HepG2 (cell line): ENCODE results near the gene FAM78A. TPM values are rescaled to one million over a fixed set of nuclear protein-coding genes. Genes with fewer than 3 reads are reported as not detected.
"Not testable (repeated sequence)": the region's sequence is repeated elsewhere in the genome, so short reads cannot be mapped to it uniquely, and the experiment has no call there.

ENCODE experiments used
- ATAC-seq: fragments of 200-7000 bp; cut with Tn5 transposase; 3 replicates; pipeline ENCODE4 v1.9.1; 2020; ENCODE audit warnings: mild to moderate bottlenecking, moderate library complexity
- BruUV-seq: library from RNA; stranded (reverse); fragments of 400-500 nt; replicated peaks from 2 replicates; lab custom pipeline; 2021; lab: Mats Ljungman, UMichigan
- CTCF ChIA-PET: fragments of 300-600 bp; formaldehyde crosslinking; extraction: SDS; loops from one replicate; lab custom pipeline; 2021; ENCODE audit warnings: low total read pairs, inconsistent platforms, low intra/inter-chr PET ratio; lab: Yijun Ruan, JAX
- POLR2A ChIA-PET: fragments of 350-600 bp; sonication (Branson Sonifier 250); formaldehyde crosslinking; loops from one replicate; lab custom pipeline; 2020; ENCODE audit warnings: antibody characterized with exemption, inconsistent platforms; lab: Yijun Ruan, JAX
- DNase-seq: peaks from one replicate; pipeline ENCODE4 v3.0.0-alpha.2; 2015; ENCODE audit warnings: low spot score
- FAIRE-seq: peaks from 3 replicates; lab custom pipeline; 2011; peaks lifted over from hg19 to GRCh38; lab: Jason Lieb, UNC
- H2AFZ ChIP-seq: one replicate; pipeline ENCODE4 v1.6.1; 2011; ENCODE audit warnings: low read length, inconsistent platforms
- H3K27ac ChIP-seq: fragments of 300-600 bp; 3 replicates; pipeline ENCODE4 v1.8.0; 2011; ENCODE audit warnings: mixed run types, mild to moderate bottlenecking, mixed read lengths, low read length, inconsistent platforms; ENCODE audit not compliant: insufficient read depth; ENCODE audit errors: extremely low read length
- H3K27me3 ChIP-seq, 2 experiments: fragments of 200-600 bp in 1 of 2; 2 replicates in 1 of 2; 3 replicates in 1 of 2; pipeline versions ENCODE4 v1.6.0 to v1.8.0; 2011; ENCODE audit warnings: low read length in 2 of 2, mild to moderate bottlenecking in 2 of 2, moderate library complexity in 2 of 2, inconsistent platforms in 1 of 2; ENCODE audit not compliant: insufficient read depth in 2 of 2, control insufficient read depth in 1 of 2
- H3K36me3 ChIP-seq, 2 experiments: fragments of 200-600 bp in 1 of 2; replicated peaks in 1 of 2; 2 replicates in 1 of 2; 3 replicates in 1 of 2; pipeline versions ENCODE4 v1.5.1 to v1.8.0; 2011; ENCODE audit warnings: low read length in 2 of 2, inconsistent platforms in 1 of 2; ENCODE audit not compliant: insufficient read depth in 2 of 2, control insufficient read depth in 1 of 2
- H3K4me1 ChIP-seq: 2 replicates; pipeline ENCODE4 v1.5.1; 2012; ENCODE audit warnings: low read length, inconsistent platforms; ENCODE audit not compliant: insufficient read depth
- H3K4me2 ChIP-seq: 2 replicates; pipeline ENCODE4 v1.6.0; 2011; ENCODE audit warnings: low read depth, low read length, inconsistent platforms
- H3K4me3 ChIP-seq, 3 experiments: fragments of 200-600 bp in 1 of 3; sonication (generic), shearing (Covaris generic) in 1 of 3; replicated peaks in 1 of 3; 2 replicates each; pipeline ENCODE4 v1.5.1; 2011 to 2016; ENCODE audit warnings: low read length in 3 of 3, inconsistent platforms in 2 of 3, low read depth in 2 of 3, mild to moderate bottlenecking in 2 of 3, control low read depth in 1 of 3, mixed read lengths in 1 of 3; ENCODE audit not compliant: insufficient read depth in 1 of 3
- H3K79me2 ChIP-seq: one replicate; pipeline ENCODE4 v1.6.1; 2011; ENCODE audit warnings: low read length, inconsistent platforms; ENCODE audit not compliant: insufficient read depth
- H3K9ac ChIP-seq: 2 replicates; pipeline ENCODE4 v1.6.0; 2011; ENCODE audit warnings: mild to moderate bottlenecking, low read depth, low read length, inconsistent platforms; ENCODE audit not compliant: insufficient read depth
- H3K9me3 ChIP-seq: 2 replicates; pipeline ENCODE4 v1.5.1; 2012; ENCODE audit warnings: mild to moderate bottlenecking, low read length
- H4K20me1 ChIP-seq: 2 replicates; pipeline ENCODE4 v1.6.0; 2011; ENCODE audit warnings: inconsistent platforms, mild to moderate bottlenecking, low read length, moderate library complexity; ENCODE audit not compliant: insufficient read depth
- MAFK ChIP-seq, 2 experiments: IDR thresholded peaks in 1 of 2; conservative IDR thresholded peaks in 1 of 2; 2 replicates each; pipeline ENCODE4 v1.6.1; 2011; ENCODE audit warnings: improper control_type of control experiment in 2 of 2, low read length in 2 of 2
- NFIC ChIP-seq: IDR thresholded peaks from 2 replicates; pipeline ENCODE4 v1.6.1; 2012; ENCODE audit warnings: mild to moderate bottlenecking, low read length, inconsistent platforms
- WGBS: methylation state at CpG from one replicate; pipeline ENCODE4 v1.1.6; 2017; ENCODE audit warnings: low lambda C conversion rate; 5-methylcytosine and 5-hydroxymethylcytosine counted together
- in situ Hi-C: cut with HindIII; loops from 2 replicates; pipeline ENCODE4 v1.10.0; 2017; ENCODE audit warnings: low pct_unique_long_range_greater_than_20kb; ENCODE audit not compliant: extremely low pct_ligation_motif_present
- intact Hi-C: fragments of 100-400 bp; cut with micrococcal nuclease; formaldehyde crosslinking; loops from one replicate; pipeline ENCODE4 v1.10.0; 2022; ENCODE audit not compliant: unreplicated experiment
- polyA plus RNA-seq, 8 experiments: library from polyadenylated mRNA; depleted of rRNA in 3 of 8; stranded (reverse) in 7 of 8; unstranded in 1 of 8; fragments of >200 nt; fragmentation: Illumina TruSeq in 4 of 8; extraction: Trizol in 4 of 8; gene quantifications; 2 replicates each; pipeline versions ENCODE4 v1.2.1 to v1.2.3, GENCODE V29; 2011 to 2016; ENCODE audit warnings: low read depth in 4 of 8, missing spikeins in 1 of 8, mixed read lengths in 1 of 8; ENCODE audit not compliant: insufficient read depth in 1 of 8
- total RNA-seq, 5 experiments: library from RNA; depleted of rRNA; stranded (reverse); fragments of >200 nt; fragmentation: Illumina TruSeq; extraction: Trizol; gene quantifications; 2 replicates each; pipeline ENCODE4 v1.2.3, GENCODE V29; 2016; ENCODE audit warnings: low read depth in 1 of 5

Gene FAM78A
- total and polyA plus RNA-seq, 2 of the 13 experiments (the other 11 are each of a cell fraction or from before 2014, with no cell fraction given) = 0.18 to 0.62 TPM

DNA sequence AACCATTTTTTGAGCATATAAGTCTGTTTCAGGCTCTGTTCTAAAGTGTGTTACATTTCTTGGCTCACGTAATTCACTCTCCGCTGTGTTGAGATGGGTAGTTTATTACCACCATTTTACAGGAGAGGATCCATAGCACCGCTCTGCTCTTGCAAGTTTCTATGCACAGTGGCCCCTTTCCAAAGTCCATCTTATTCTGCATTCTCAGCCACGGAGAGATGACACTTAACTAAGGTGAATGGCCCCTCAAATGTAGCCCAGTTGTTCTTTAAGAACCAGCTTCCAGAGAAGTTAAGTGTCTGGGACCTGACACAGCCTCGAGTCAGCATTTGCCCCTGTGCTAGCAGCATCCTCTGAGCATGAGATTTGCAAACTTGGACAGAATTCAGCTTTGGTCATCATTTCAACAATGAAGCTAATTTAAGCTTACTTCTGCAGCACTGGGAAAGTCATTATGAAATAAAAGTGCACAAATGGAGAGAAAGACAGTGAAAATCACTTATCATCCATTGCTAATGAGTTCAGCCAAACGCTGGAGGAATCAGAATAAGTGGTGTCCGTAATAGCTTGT is 61.9 kb downstream of the FAM78A start:
- no peak for DNase-seq
- no peak overlapping the region for H3K9ac ChIP-seq
- in situ Hi-C loops = no loop called here

DNA sequence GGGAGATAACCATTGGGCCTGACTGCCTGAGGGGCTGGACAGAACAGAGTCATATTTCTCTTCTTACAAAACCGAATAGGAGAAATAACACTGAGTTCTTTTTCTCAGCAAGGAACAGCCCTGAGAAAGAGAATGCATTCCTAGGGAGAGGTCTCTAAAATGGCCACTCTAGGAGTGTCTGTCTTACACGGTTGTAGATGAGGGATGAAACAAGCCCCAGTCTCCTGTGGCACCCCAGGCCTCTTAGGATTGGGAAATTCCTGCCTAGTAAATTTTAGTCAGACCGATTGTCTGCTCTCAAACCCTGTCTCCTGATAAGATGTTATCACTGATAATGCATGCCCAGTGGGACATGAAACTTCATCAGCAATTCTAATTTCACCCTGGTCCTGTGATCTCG is 64.4 kb downstream of the FAM78A start:
- DNase-seq, CTCF ChIA-PET, H3K27me3 ChIP-seq, POLR2A ChIA-PET, FAIRE-seq, H3K4me1 ChIP-seq, H2AFZ ChIP-seq, in situ Hi-C loops, H3K79me2 ChIP-seq, H3K9ac ChIP-seq, BruUV-seq, H4K20me1 ChIP-seq, ATAC-seq, H3K9me3 ChIP-seq, intact Hi-C loops, H3K4me3 ChIP-seq, H3K27ac ChIP-seq, H3K4me2 ChIP-seq: not testable (repeated sequence)
- 100% methylated on average over 3 of the region's 4 CpGs for WGBS
- peaks cover 8 to 35% of the 10 kb centered on the region in 2 experiments for H3K36me3 ChIP-seq

More for the DNA sequence above, 61.9 kb downstream of the FAM78A start:
- FAIRE-seq (no peak), ATAC-seq (no peak)
- Histone ChIP-seq H4K20me1 (no peaks in the 10 kb centered on the region), H3K9me3 (no peaks in the 10 kb centered on the region), H3K27ac (no peak overlapping the region), H3K4me3 (no peak overlapping the region), H3K4me1 (no peaks in the 10 kb centered on the region), H2AFZ (no peak overlapping the region), H3K36me3 (peaks cover 5 to 37% of the 10 kb centered on the region in 2 experiments; a peak in 4 of 5 replicates), H3K4me2 (no peak overlapping the region), H3K27me3 (no peaks in the 10 kb centered on the region), H3K79me2 (no peaks in the 10 kb centered on the region)
- intact Hi-C loops = no loop called here
- WGBS = 87% methylated on average over 7 of the region's 7 CpGs
- BruUV-seq = no TSS peak
- TF ChIP-seq MAFK (conservative IDR thresholded peaks at IDR 0.05 in 1 of 2, IDR thresholded peaks at IDR 0.05 in 1 of 2; ENCODE audit: low read length in 2 of 2) = 0 out of 4 replicates have a peak, but pooled peaks of 1 of the 2 experiments have one; percentile 12
- no peak for TF ChIP-seq NFIC
- ChIA-PET POLR2A (no interaction called here), CTCF (no interaction called here)

Other genes starting within 250 kb of the FAM78A start
- 36.5 and 42.7 TPM in 2 replicates for gene AIF1L, start 180.0 kb downstream of the FAM78A start, total RNA-seq (2016; rRNA removed; fragmentation: Illumina TruSeq; extraction: Trizol)
- 12.1 and 12.4 TPM in 2 replicates for gene AIF1L, start 180.0 kb downstream of the FAM78A start, polyA plus RNA-seq (2011; rRNA removed)
- gene NUP214, start 150.9 kb downstream of the FAM78A start, total RNA-seq (2016; rRNA removed; fragmentation: Illumina TruSeq; extraction: Trizol) = 16.0 and 30.5 TPM in 2 replicates
- 8.4 and 9.4 TPM in 2 replicates for gene NUP214, start 150.9 kb downstream of the FAM78A start, polyA plus RNA-seq (2011; rRNA removed)
- gene PLPP7, start 13.2 kb upstream of the FAM78A start, total RNA-seq (2016; rRNA removed; fragmentation: Illumina TruSeq; extraction: Trizol) = 0.66 and 1.2 TPM in 2 replicates
- 0.33 and 0.67 TPM in 2 replicates for gene PLPP7, start 13.2 kb upstream of the FAM78A start, polyA plus RNA-seq (2011; rRNA removed)
- 37.4 TPM in 2 replicates for gene PRRC2B, start 117.6 kb upstream of the FAM78A start, total RNA-seq (2016; rRNA removed; fragmentation: Illumina TruSeq; extraction: Trizol)
- gene PRRC2B, start 117.6 kb upstream of the FAM78A start, polyA plus RNA-seq (2011; rRNA removed) = 18.9 and 20.8 TPM in 2 replicates
- gene POMT1, start 226.4 kb upstream of the FAM78A start, total RNA-seq (2016; rRNA removed; fragmentation: Illumina TruSeq; extraction: Trizol) = 6.3 and 21.6 TPM in 2 replicates
- 22.7 and 27.1 TPM in 2 replicates for gene POMT1, start 226.4 kb upstream of the FAM78A start, polyA plus RNA-seq (2011; rRNA removed)